DMS53 (cell line): ENCODE measurements around the gene MAP4K4.

Source experiments
- DNase-seq: peaks from one replicate; lab custom pipeline; 2025; lab: John Stamatoyannopoulos, UW

Gene MAP4K4

DNA sequence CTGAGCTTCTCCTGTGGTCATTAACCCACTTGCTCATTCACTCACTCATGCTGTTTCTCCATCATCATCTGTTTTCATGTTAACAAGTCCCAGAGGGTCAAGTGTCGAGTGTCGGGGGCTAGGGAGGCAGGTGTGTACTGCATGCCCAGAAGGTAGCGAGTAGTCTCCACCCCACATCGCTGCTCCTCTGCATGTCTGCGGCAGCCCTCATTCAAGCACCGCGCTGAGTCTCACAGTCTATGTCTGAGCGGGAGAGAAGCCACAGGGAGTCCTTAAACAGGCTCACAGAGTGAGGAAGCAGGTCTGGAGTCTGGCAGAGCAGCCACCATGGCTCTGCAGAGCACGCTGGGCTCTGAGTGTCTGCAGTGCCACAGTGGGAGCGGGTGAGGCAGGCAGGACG is 172.9 kb downstream of the MAP4K4 start:
- DNase-seq: no peak

DNA sequence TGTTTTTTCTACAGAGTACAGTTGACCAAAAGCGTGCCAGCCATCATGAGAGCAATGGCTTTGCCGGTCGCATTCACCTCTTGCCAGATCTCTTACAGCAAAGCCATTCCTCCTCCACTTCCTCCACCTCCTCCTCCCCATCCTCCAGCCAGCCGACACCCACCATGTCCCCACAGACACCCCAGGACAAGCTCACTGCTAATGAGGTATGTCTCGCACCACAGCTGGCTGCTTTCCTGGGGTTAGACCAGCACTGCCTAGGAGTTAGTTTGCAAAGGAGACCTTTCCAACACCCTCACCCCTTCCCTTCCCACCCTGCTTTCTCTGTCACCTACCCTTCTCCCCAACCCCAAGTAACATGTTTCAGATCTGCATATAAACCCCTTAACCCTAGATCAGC is 174.0 kb downstream of the MAP4K4 start:
- DNase-seq: no peak

DNA sequence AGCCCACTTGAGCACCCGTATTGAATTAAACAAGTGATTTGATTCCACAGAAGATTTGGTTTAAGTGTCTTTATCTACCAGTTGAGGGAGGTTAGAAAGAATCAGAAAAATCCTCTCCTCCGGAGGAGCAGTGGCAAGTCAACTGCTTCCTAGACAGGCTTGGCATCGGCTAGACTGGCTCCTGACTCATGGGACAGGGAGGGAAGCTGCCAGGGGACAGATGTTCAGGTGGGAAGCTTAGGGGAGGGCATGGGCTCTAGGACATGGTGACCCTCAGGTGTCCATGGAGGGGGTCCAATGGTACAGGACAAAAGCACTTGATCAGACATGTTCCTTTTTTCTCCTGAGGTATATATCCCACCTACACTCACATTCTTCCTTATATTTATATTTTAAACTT is 175.0 kb downstream of the MAP4K4 start:
- DNase-seq: no peak

DNA sequence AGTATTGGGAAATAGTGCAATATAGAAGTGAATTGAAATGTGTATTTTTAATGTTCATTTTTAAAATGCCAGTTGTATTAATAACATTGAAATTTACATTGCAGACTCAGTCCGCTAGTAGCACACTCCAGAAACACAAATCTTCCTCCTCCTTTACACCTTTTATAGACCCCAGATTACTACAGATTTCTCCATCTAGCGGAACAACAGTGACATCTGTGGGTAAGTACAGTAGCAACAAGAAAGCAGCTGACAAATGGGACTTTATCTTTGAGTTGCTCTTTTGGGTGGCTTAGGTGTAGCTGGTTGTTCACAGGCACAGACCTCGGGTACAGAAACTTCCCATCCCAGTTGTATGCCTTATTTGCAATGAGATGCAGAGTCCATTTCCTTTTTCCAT is 176.0 kb downstream of the MAP4K4 start:
- no peak for DNase-seq

DNA sequence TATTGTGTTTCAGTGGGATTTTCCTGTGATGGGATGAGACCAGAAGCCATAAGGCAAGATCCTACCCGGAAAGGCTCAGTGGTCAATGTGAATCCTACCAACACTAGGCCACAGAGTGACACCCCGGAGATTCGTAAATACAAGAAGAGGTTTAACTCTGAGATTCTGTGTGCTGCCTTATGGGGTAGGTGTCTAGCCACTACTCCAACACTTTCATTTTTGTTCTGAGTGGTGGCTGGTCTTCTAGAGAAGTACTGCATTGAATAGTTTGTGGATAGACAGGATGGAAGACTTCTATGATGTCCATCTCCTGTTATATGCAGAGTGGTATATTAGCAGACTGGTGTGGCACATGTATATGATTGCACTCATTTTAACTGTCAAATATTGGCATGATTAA is 176.6 kb downstream of the MAP4K4 start:
- DNase-seq: no peak

DNA sequence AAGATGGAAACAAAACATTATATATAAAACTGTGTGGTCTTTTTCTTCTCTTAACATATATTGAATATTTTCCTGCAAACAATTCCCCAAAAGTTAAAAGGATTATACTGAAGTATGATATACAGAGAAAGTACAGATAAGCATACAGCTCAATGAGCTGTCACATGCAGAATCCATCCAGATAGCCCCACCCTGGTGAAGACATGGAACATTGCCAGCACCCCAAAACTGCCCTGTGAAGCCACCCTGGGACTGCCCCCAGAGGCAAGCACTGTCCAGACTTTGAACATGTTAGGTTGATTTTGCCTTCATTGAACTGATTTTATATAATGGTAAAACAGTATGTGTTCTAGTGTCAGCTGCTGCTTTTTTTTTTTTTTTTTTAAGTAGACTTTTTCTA is 182.0 kb downstream of the MAP4K4 start:
- DNase-seq: no peak

DNA sequence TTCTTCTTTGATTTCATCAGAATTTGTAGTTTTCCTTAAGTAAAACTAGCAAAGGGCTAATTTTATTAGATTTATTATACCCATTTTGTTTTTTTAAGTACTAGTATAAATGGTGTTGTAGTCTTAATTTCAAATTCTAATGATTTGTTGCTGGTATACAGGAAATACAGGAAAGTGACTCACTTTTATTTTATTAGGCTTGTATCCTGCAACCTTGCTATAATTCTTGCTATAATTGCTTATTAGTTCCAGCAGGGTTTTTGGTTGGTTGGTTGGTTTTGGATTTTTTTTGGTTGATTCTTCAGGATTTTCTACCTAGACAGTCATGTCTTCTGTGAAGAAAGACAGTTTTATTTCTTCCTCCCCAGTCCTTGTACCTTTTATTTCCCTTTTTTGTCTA is 183.6 kb downstream of the MAP4K4 start:
- no peak for DNase-seq

DNA sequence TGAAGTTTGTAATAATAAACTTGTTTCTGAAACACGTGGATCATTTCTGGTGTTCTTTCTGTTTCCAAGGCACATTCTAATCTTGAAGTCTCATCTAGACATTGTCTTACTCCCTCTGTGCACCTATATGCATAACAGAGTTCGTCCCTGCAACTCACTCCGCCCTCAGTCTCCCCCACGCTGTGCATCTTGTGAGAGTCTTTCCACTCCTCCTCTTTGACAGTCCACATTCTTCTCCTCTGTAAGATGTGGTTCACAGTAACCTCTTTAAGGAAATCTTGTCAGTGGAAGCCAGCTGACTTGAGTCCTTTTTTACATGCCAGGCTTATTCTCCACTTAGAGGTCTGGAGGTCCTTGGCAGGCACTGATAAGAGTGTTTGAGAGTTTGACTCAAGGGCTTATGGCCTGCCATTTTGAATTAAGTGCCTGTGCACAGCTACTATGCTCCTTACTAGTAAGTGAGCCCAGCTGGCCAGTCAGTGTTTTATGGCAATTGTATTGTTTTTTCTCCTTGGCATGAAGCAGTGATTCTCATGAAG is 185.3 kb downstream of the MAP4K4 start:
- DNase-seq: no peak

DNA sequence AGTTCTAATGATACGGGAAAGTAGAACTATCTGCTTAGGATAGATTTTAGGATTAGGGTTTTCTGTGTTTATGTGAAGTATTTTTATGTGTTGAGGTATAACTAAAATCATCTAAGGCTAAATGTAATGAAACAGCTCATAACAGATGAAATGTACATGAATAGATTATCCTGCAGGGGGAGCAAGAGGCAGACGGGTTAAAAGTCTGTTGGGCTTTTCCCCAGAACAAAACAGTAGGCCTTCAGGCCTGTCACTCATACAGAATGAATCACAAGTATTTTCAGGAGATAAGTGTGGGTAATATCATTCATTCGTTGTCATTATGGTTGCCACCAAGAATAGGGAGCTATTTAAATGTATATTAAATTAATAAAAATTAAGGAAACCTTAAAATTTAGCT is 186.4 kb downstream of the MAP4K4 start:
- DNase-seq: peak; percentile 81

DNA sequence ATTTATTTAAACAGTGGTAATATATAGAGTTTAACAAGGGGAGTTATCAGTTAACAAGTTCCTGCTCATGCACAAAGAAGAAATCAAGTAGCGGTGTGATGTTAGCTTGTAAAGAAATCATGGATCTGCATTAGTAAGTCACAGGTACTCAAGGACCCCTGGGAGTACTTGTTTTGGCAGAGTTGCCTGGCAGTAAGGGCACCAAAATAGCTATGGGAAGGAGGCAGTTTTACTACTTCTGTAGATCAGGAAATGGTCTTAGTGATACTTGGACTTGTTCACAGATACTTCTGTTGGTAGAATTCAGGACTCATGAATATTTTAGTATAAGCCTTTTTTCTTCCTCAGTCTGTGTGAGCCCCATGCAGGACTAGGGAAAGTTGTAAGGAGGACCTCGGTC is 186.9 kb downstream of the MAP4K4 start:
- DNase-seq: no peak

DNA sequence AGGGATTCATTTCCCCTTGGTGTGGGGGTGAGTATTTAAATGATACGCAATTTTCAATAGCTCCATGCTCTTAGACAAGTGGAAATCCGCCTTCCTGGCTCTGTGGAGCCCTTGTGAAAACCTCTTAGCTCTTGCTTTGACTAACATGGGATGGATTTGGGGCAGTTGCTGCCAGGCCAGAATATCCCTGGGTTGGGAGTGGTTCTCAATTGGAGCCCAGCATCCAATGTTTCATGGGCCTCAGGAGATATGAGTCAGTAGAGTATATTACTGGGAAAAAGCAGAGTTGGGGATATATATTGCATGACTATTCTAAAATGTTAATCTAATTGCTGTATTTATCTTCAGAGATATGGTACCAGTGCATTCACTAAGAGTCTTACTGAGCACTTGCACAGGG is 189.8 kb downstream of the MAP4K4 start:
- DNase-seq: no peak

DNA sequence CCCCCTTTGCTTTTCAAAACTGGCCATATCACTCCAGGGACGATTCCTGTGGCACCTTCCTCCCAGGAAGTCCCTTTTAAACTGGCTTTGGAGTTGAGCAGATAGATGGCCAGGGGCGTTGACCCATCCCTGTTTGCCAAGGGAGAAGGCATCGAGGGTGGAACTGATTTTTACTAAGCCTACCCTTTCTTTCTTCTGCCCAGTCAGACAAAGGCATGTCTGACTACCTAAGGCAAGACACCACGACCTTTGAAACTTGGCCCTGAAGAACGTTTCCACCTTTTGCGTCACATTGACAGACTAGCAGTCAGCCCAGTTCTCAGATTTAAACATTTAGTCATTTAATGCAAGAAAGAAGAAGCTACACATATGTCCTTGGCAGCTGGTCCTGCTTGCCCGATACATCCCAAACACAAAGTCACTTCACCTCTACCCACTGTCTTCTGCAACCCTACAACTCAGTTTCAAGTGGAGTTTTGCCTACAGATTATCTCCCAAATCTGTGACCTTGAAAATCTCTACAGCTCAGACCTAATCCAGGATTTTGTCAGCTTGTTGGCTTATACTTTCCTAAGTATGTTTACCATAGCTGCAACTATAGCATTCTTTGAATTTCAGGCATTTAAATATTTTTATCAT is 192.1 kb downstream of the MAP4K4 start:
- DNase-seq: no peak

DNA sequence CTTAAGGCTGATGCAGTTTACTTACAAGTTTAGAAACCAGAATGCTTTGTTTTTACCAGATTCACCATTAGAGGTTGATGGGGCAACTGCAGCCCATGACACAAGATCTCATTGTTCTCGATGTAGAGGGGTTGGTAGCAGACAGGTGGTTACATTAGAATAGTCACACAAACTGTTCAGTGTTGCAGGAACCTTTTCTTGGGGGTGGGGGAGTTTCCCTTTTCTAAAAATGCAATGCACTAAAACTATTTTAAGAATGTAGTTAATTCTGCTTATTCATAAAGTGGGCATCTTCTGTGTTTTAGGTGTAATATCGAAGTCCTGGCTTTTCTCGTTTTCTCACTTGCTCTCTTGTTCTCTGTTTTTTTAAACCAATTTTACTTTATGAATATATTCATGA is 194.9 kb downstream of the MAP4K4 start:
- no peak for DNase-seq

DNA sequence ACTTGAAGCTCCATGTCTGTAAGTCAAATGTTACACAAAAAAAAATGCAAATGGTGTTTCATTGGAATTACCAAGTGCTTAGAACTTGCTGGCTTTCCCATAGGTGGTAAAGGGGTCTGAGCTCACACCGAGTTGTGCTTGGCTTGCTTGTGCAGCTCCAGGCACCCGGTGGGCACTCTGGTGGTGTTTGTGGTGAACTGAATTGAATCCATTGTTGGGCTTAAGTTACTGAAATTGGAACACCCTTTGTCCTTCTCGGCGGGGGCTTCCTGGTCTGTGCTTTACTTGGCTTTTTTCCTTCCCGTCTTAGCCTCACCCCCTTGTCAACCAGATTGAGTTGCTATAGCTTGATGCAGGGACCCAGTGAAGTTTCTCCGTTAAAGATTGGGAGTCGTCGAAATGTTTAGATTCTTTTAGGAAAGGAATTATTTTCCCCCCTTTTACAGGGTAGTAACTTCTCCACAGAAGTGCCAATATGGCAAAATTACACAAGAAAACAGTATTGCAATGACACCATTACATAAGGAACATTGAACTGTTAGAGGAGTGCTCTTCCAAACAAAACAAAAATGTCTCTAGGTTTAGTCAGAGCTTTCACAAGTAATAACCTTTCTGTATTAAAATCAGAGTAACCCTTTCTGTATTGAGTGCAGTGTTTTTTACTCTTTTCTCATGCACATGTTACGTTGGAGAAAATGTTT is 196.3 kb downstream of the MAP4K4 start:
- DNase-seq: no peak

DNA sequence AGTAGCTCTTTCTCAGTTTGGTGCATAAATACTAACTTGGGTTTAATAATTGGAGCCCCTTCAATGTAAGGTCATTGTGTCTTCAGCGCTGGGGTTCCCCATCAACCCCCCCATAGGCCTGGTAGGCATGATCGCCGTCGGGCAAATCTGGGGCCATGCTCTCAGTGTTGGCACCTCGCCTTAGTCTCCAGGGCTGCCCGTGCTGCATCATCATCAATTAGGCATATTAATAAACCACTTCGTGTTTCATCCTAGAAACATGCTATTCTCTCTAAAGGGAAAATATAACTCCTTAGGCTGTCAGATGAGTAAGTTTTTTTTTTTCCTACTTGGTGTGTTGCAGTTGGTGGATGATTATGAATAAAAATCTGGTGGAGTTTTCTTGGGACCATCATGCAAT is 197.5 kb downstream of the MAP4K4 start:
- DNase-seq: no peak

DNA sequence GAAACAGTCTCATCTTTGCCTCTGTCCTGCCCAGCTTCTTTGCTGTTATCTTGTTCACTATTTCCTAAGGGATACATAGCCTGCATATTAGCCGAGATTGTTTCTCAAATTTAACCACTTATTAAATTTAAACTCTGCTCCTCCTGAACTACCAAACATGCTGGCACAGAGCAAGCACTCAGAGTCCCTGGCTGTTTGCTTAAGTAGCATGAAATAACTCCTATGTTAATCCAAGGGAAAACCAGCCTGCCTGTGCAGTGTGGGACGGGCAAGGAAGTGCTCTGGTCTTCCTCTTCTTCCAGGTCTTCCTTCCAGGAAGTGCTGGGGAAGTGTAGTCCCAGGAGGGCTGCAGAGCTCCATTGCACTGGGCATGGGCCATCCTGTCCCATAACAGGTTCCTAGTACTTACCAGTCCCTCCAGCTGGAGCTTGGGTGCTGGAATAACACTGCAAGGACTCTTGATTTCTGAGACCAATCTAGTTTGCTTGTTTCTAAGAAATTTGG is 198.4 kb downstream of the MAP4K4 start:
- no peak for DNase-seq

DNA sequence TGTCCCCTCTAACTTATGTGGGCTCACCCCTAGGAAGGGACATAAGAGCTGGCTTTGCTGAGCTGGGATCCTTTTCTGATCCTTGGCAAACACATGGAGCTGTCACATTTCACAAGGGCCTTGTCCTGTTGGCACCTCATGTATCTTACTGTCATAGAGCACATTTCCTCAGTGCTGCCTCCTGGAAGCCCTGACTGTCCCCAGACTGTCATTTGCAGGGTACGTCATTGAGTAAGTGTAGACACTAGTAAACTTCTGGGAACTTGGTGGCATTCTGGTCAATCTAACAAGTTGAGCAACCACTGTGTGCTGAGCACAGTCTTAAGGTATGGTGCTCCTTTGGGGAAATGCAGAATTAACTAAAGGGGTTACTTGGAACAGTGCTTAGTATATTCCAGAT is 199.8 kb downstream of the MAP4K4 start:
- DNase-seq: no peak

DNA sequence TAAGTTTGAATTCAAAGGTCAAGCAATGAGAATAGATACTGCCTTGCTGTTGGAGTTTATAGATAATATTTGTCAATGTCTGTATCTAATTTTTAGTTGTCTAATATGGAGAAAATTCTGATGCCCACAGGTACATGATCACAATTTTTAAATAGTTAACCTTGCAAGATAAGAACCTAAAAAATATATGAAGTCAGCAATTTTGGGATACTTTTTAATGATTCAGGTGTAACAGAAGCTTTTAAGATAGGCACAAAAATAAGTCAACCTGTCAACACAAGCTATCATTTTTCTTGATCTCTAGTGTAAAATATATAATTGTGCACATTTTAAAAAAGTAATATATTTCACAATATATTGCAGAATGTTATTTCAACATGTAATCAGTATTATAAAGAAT is 201.8 kb downstream of the MAP4K4 start:
- no peak for DNase-seq

DNA sequence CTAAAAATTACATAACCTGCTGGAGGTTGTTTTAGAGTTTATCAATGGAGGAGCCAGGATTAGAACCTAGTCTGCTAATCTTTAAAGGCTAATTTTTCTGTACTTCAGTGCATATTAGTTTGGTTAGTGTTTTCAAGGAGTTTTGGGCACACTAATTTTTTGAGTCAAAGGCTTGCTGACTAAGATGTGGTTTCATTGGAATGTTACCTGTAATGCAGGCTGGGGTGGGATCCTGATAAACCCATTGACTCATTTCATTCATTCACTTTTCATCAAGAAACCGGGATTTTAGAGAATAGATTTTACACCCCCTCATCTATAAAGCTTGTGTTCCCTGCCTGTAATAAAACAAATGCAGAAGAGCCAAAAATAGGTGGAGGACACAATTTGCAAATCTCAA is 202.4 kb downstream of the MAP4K4 start:
- no peak for DNase-seq

DNA sequence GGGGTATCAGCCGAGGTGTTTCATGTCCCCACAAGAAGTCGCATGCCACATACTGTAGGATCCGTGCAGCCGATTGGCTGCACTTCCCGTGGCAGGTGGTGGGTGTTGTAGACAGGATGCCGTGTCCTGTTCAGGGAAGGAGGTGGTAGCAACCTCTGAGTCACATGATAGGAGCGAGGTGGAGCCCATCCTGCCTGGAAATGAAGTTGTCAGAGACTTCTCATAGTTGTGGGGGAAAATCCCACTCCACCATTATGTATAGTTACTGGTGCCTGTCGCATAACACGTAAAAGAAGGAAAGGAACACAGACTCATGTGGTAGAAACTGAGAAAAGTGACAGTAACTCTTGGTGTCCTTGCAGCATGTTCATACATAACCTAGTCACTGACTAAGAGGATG is 202.9 kb downstream of the MAP4K4 start:
- DNase-seq: no peak

DNA sequence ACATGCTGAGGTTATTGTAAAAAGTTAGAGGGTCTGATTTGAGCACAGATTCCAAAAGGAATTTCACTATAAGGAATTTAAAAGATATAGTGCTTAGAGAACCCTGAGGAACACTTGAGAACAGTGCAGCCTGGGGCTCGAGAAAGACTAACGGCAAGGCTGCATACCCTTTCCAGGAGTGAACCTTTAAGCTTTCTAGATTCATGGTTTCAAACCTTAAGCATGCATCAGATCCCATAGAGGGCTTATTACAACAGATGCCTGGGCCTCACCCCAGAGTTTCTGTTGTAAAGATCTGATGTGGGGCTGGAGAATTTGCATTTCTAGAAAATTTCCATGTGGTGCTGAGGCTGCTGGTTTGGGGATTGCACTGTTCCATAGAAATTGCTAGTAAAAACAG is 203.7 kb downstream of the MAP4K4 start:
- DNase-seq: no peak

DNA sequence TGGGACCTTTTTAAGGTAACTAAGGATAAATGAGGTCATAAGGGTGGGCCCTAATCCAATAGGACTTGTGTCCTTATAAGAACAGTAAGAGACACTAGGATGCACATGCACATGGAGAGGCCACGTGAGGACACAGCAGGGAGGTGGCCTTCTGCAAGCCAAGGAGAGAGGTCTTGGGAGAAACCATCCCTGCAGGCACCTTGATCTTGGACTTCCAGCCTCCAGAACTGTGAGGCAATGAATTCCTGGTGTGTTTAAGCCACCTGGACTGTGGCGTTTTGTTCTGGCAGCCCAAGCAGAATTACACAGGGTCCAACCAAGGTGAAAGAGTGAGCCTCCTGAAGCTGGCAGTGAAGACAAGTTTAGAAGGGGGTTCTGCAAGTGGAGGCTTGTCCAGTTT is 204.7 kb downstream of the MAP4K4 start:
- DNase-seq: no peak

DNA sequence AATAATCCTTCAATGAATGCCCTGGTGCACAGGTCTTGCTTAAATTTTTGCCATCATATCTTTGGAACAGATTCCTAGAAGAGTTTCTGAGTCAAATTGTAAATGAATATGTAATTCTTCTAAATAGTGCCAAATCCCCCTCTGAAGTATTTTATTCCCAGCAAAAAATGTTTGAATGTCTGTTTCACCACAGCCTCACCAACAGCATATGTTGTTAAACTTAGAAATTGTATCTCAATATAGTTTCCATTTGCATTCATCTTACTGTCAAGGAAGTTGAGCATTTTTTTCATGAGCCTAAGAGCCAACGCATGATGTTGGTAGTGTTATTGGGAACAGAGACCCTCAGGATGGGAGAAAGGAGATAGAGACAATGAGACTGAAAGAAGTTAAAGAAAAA is 207.4 kb downstream of the MAP4K4 start:
- no peak for DNase-seq
